OCI-LY7 (cell line): ENCODE measurements around the gene BDH1.

Experiments used
- CTCF ChIP-seq: fragments of 200-600 bp; sonication (generic); conservative IDR thresholded peaks from 2 replicates; pipeline ENCODE4 v1.5.1; 2014; ENCODE audit warnings: mild to moderate bottlenecking, antibody characterized with exemption, low read length, moderate library complexity, mixed read lengths
- EZH2phosphoT487 ChIP-seq: fragments of 200-600 bp; sonication (generic); IDR thresholded peaks from 2 replicates; pipeline ENCODE4 v1.6.1; 2018; ENCODE audit warnings: low read depth, borderline replicate concordance, mild to moderate bottlenecking, mixed run types, antibody characterized with exemption, low read length, moderate library complexity, mixed read lengths

DNA sequence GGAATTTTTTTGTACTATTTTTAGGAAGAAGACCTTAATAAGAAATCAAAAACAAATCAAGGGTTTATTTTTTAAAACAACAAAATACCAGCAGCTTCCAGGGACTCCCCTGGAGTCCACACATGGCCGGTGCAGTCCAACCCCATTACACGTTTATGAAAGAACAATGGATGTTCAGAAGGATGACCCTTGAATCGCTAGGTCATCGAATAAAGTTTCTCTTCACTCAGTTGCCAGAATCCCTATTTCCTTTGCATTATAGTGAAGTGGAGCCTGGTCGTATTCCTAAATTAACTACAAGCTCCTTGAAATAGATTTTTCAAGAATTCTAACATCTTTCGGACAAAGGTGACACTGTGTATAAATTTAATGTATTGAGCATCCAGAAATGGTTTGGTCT lies 95.1 kb downstream of the BDH1 start:
- TF ChIP-seq CTCF (no peak), EZH2phosphoT487 (no peak)
